NK-92 treated with Interleukin-12 subunit alpha and Interleukin-12 subunit beta, amount 100 ng/mL, for 24 hours (cell line): ENCODE data around the gene KDM4B.

Experiments used
- DNase-seq: peaks from one replicate; lab custom pipeline; 2025; lab: John Stamatoyannopoulos, UW

Gene KDM4B

GRCh38 chr19:4984438-4984990, 15.6 kb downstream of the KDM4B start:
- no peak for DNase-seq

GRCh38 chr19:4985551-4985991, 16.7 kb downstream of the KDM4B start:
- DNase-seq = no peak

- no peak for DNase-seq
These were observed 17.1 kb downstream of the KDM4B start for GRCh38 chr19:4986056-4986455.

DNA sequence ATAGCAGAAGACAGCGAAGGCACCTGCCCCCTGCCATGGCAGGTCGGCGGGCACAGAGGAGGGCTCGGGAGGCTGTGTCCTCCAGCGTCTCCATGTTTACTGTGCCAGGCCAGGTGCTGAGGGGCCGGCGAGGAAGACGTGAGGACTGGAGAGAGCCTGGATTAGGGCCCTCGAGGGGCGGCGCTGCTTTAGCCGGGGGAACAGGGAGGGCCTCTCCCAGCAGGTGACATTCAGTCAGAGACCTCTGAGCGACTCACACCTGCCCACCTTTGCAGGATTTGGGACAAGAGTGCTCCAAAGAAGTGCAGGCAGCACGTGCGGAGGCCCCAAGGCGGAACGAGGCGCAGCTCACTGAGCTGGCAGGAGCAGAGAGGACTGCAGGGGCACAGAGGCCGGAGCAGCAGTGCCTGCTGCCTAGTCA, 17.6 kb downstream of the KDM4B start:
- no peak for DNase-seq

DNA sequence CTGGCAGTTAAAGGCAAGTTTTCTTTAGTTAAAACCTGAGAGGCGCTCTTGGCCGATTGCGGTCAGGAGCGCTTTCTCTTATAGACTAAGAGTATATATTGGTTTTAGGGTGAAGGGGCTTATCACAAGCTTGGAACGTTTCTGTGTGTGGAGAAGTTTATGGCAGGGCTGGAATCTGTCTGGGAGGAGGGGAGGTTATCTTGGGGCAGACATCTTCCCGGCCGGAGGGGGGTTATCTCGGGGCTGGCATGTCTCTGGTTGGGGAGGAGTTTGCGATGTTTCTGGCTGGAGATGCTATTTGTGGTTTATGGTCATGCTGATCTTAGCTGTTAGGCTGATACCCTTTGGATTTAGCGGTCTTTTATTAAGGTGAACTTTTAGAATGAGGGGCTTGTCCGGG, 18.3 kb downstream of the KDM4B start:
- no peak for DNase-seq

DNA sequence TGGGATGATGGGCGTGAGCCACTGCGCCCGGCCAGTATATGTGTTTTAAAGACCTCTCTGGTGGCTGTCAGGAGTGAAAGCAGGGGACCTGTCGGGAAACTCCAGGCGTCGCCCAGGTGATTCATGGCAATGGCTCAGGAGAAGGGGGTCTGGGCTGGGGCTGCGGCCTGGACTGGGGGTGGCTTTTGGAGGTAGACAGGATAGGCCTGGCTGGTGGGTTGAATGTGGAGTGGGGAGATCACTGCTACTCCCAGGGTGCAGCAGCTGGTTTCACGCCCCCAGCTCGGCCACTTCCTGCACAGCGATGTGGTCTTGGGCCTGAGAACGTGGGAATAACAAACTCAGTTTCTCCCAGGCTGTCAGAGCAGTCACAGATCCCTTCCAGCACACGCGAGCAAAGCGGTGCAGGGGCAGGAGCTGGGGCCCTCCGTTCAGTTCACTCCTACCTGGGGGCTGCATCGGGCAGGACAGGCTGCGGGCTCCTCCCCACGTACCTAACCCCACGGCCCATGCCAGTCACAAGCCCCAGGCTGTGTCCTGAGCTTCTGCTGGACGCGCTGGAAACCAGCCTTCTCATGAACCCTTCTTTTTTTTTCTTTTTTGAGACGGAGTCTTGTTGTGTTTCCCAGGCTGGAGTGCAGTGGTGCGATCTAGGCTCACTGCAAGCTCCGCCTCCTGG, 18.9 kb downstream of the KDM4B start:
- DNase-seq = no peak

- no peak for DNase-seq
These were observed 19.9 kb downstream of the KDM4B start for GRCh38 chr19:4988770-4989251.

- no peak for DNase-seq
These were observed 21.4 kb downstream of the KDM4B start for GRCh38 chr19:4990306-4990705.

DNA sequence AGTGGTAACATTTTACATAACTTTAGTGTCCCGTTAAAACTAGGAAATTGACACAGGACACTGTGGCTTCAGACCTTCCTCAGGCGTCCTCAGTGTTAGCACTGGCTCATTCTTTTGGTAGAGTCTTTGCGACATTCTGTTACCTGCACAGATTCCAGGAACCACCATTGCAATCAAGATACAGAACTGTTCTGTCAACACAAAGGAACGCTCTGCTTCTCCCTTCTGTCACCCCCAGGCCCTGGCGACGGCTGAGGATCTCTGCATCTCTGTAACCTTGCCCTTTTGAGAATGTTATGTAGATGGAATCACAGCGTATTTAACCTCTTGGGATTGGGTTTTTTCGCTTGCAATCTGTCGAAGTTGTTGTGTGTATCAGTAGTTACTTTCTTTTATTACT, 22.6 kb downstream of the KDM4B start:
- no peak for DNase-seq

- no peak for DNase-seq
These were observed 23.2 kb downstream of the KDM4B start for GRCh38 chr19:4991996-4992698.

GRCh38 chr19:4993683-4994082, 24.8 kb downstream of the KDM4B start:
- DNase-seq = no peak

DNA sequence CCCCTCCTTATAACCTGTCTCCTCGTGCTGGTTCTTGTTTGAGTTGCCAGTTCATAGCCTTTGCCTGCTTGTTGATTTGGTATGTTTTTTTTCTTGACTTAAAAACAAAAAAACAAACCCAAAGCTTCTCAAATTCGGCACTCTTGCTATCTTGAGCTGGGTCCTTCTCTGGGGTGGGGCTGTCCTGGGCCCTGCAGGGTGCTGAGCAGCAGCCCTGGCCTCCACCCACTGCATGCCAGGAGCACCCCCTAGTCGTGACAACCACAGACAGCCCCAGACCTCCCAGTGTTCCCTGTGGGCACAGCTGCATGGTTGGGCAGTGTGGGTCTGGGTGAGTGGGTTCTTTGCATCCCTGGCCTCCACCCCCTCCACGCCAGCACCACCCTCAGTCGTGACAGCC, 27.8 kb downstream of the KDM4B start:
- DNase-seq = no peak

DNA sequence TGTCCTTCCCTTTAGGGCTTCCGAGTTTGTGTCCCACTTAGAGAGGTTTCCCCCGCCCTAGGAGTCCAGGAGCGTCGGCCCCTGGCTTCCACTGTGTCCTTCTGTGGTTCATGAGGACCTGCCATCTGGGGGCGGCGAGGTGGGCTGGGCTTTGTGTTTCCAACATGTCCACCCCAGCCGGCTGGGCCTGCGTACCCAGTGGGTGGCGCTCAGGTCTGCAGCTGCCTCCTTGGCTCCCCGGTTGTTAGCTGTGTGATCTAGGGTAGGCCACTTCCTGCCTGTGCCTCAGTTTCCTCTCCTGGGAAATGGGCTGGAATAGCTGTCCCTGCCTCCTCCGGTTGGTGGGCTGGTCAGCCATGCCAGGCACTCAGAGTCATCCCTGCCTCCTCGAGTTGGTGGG, 28.4 kb downstream of the KDM4B start:
- no peak for DNase-seq

- no peak for DNase-seq
These were observed 31.3 kb downstream of the KDM4B start for GRCh38 chr19:5000120-5000611.

DNA sequence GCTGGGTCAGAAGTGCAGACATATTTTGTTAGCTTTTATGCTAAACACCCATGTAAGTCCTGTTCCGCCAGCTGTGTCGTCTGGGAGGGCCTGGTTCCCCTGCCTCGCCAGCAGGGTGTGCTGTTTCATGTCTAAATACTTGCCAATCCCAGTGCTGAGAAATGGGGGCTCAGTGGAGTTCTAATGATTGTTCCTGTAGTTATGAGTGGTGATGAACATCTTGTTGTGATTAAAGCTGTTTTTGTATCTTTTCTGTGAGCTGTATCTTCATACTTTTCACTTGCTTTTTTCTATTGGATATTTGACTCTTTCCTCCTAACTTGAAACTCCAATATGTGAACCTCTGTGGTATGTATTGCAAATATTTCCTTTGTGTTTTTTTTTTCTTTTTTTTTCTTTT, 32.7 kb downstream of the KDM4B start:
- no peak for DNase-seq

DNA sequence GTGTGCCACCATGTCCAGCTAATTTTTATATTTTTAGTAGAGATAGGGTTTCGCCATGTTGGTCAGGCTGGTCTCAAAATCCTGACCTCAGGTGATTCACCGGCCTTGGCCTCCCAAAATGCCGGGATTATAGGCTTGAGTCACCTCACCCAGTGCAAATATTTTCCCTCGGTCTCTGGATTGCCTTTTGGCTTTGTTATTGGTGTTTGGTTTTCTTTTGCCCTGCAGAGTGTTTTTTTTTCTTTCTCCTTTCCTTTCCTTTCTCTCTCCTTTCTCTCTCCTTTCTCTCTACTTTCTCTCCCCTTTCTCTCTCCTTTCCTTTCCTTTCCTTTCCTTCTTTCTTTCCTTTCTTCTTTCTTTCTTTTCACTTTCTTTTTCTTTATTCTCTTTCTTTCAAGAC, 33.2 kb downstream of the KDM4B start:
- no peak for DNase-seq

DNA sequence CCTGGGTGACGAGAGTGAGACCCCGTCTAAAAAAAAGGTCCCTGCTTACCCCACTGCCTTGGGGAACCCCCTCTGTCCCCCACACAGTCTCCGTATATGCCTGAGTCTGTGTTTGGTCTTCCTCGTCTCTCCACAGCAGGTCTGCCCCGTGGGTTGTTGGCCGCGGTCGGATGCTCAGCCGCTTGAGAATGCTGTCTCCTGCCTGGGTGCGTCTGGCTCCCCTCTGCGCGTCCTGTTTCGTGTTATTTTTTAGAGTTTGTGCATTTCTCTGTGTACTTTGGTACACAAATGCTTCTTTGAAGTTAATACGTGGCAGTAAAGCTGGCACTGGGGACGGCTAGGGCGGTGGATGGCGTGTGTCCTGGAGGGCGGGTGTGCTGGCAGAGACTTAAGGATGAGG, 34.9 kb downstream of the KDM4B start:
- DNase-seq = no peak

- DNase-seq = no peak
These were observed 36.2 kb downstream of the KDM4B start for GRCh38 chr19:5005096-5005495.

- DNase-seq = no peak
These were observed 37.3 kb downstream of the KDM4B start for GRCh38 chr19:5006201-5006600.

DNA sequence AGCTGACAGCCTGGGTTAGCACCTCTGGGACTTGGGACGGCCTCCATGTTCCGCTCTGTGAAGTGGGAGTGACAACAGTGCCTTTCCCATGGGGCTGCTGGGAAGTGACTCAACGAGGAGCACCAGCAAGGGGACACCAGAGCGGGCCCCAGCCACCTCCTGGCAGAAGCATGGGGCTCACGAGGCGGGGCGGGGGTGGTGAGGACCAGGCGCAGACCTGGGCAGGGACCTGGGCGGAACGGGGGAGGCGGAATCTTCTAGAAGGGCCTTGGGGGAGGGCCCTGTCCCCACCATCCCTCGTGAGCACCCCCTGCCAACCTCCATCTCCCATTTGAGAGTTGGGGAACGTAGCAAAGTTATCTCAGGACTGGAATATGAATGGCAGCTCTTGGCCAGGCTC, 37.9 kb downstream of the KDM4B start:
- no peak for DNase-seq

DNA sequence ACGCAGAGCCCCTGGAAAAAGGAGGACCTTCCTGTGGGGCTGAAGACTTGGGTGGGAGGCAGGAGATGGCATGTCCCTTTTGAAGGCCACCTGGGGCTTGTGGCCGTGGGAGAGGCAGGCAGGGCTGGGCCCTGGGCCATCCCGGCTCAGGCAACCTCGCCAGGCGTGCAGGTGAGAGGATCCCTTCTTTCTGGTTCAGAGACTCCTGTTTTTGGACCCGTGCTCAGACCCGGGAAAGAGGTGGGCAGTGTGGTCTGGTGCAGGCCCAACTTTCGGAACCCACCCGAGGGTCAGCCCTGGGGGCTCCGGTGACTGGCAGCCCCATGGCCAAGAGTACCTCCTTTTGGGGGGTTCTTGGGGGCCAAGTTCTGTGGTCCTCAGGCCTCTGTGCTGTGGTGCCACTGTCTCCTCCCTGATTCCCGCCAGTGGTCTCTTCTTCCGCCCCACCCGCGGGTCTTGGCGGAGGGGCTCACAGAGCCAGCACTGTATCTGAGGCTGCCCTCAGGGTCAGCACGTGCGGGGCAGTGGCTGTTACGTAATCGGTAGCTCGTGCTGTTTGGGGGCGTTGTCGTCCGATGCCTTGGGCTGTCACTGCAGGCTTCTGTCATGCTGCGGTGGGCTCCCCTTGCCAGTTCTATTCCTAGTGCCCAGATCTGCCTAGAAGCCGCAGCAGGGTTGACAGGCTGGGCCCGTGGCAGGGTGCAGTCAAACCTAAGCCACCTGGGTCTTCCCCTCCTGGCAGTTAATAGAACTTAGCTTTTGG, 42.7 kb downstream of the KDM4B start:
- DNase-seq = no peak

DNA sequence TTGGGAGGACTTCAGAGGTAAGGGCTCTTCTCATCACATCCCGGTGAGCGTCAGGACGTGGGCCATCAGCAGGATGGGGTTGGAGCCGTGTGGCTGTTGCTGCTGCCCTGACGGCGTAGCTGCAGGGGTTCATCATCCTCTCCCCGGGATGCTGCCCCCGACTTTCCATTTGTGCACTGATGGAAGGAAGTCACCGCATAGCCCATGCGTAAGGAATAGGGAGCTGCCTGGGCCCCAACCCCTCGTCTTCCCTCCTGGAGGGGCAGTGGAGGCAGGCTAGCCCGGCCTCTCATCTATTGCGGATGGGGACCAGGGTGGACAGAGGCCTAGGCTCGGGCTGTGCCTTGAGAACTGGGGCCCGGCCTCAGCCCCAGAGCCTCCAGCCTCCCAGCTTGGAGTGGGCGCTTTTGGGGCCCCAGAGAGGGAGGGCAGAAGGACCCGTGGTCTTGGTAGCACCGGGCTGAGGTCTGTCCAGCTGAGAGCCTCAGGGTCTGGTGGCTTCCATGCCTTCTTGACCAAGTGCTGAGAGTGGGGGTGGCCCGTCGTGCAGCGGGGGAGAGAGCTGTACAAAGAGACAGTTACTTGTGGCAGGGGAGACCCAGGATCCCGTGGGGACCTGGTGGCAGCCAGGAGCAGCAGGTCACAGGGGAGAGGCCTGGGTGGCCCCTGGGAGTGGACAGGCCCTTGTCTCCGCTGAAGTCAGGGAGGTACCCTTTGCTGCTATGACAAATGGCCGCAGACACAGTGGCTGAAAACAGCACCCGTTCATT, 44.0 kb downstream of the KDM4B start:
- no peak for DNase-seq
